H9 (cell line): ENCODE measurements around the gene AFAP1L1. TPM values are rescaled to one million over a fixed set of nuclear protein-coding genes. Genes with fewer than 3 reads are reported as not detected.

Experiments
- DNase-seq: peaks from one replicate; pipeline ENCODE4 v3.0.0-alpha.2; 2017
- H2AFZ ChIP-seq: one replicate; pipeline ENCODE4 v1.6.1; 2013; ENCODE audit warnings: mild to moderate bottlenecking, low read length, control low read depth, moderate library complexity
- H2AK5ac ChIP-seq: 2 replicates; pipeline ENCODE4 v1.6.1; 2013; ENCODE audit warnings: low read length, control low read depth, mixed read lengths; ENCODE audit not compliant: insufficient read length
- H2BK120ac ChIP-seq: one replicate; pipeline ENCODE4 v1.6.1; 2013; ENCODE audit warnings: low read depth, mild to moderate bottlenecking, low read length, control low read depth, inconsistent platforms; ENCODE audit not compliant: poor library complexity, severe bottlenecking
- H2BK12ac ChIP-seq: 2 replicates; pipeline ENCODE4 v1.6.1; 2013; ENCODE audit warnings: low read length, control low read depth, mixed read lengths, low read depth; ENCODE audit not compliant: insufficient read length
- H2BK15ac ChIP-seq: 2 replicates; pipeline ENCODE4 v1.6.1; 2013; ENCODE audit warnings: low read depth, low read length, control low read depth
- H2BK20ac ChIP-seq: one replicate; pipeline ENCODE4 v1.6.1; 2013; ENCODE audit warnings: low read depth, mild to moderate bottlenecking, low read length, control low read depth, inconsistent platforms; ENCODE audit not compliant: poor library complexity, severe bottlenecking
- H2BK5ac ChIP-seq: 2 replicates; pipeline ENCODE4 v1.6.1; 2013; ENCODE audit warnings: low read length, control low read depth, mixed read lengths; ENCODE audit not compliant: insufficient read length
- H3K14ac ChIP-seq: 2 replicates; pipeline ENCODE4 v1.6.1; 2013; ENCODE audit warnings: low read length, control low read depth; ENCODE audit not compliant: insufficient read depth
- H3K18ac ChIP-seq: 2 replicates; pipeline ENCODE4 v1.6.1; 2013; ENCODE audit warnings: low read depth, mild to moderate bottlenecking, mixed read lengths, low read length, control low read depth; ENCODE audit not compliant: insufficient read length
- H3K23ac ChIP-seq: 2 replicates; pipeline ENCODE4 v1.6.1; 2013; ENCODE audit warnings: low read length, control low read depth, mixed read lengths, low read depth; ENCODE audit not compliant: insufficient read length
- H3K23me2 ChIP-seq: 2 replicates; pipeline ENCODE4 v1.6.1; 2013; ENCODE audit warnings: low read depth, mild to moderate bottlenecking, mixed read lengths, low read length, control low read depth; ENCODE audit not compliant: insufficient read length, poor library complexity, severe bottlenecking
- H3K27ac ChIP-seq: 2 replicates; pipeline ENCODE4 v1.5.1; 2013; ENCODE audit warnings: low read length, control low read depth, mixed read lengths, low read depth; ENCODE audit not compliant: insufficient read length
- H3K27me3 ChIP-seq: 2 replicates; pipeline ENCODE4 v1.6.1; 2013; ENCODE audit warnings: low read length, control low read depth, inconsistent platforms; ENCODE audit not compliant: insufficient read depth
- H3K4ac ChIP-seq: 2 replicates; pipeline ENCODE4 v1.6.1; 2013; ENCODE audit warnings: low read depth, mild to moderate bottlenecking, control low read depth, inconsistent platforms, low read length, moderate library complexity
- H3K4me1 ChIP-seq: 2 replicates; pipeline ENCODE4 v1.6.1; 2013; ENCODE audit warnings: low read length, control low read depth, inconsistent platforms; ENCODE audit not compliant: insufficient read depth
- H3K4me2 ChIP-seq: 2 replicates; pipeline ENCODE4 v1.6.1; 2013; ENCODE audit warnings: low read length, control low read depth, mixed read lengths; ENCODE audit not compliant: insufficient read length, insufficient read depth
- H3K56ac ChIP-seq: 2 replicates; pipeline ENCODE4 v1.6.1; 2013; ENCODE audit warnings: low read depth, mild to moderate bottlenecking, mixed read lengths, low read length, control low read depth; ENCODE audit not compliant: insufficient read length
- H3K79me1 ChIP-seq: 2 replicates; pipeline ENCODE4 v1.6.1; 2013; ENCODE audit warnings: low read depth, mild to moderate bottlenecking, moderate library complexity, low read length, control low read depth, inconsistent platforms; ENCODE audit not compliant: insufficient read depth, poor library complexity, severe bottlenecking
- H3K79me2 ChIP-seq: 2 replicates; pipeline ENCODE4 v1.6.1; 2013; ENCODE audit warnings: low read length, control low read depth, inconsistent platforms; ENCODE audit not compliant: insufficient read depth
- H3K9ac ChIP-seq: 2 replicates; pipeline ENCODE4 v1.6.1; 2013; ENCODE audit warnings: low read length, control low read depth, mixed read lengths; ENCODE audit not compliant: insufficient read length; ENCODE audit errors: extremely low read depth
- H3K9me3 ChIP-seq: one replicate; pipeline ENCODE4 v1.6.1; 2013; ENCODE audit warnings: low read depth, low read length, inconsistent platforms; ENCODE audit not compliant: control insufficient read depth
- H3T11ph ChIP-seq: one replicate; pipeline ENCODE4 v1.6.1; 2013; ENCODE audit warnings: mild to moderate bottlenecking, low read length, control low read depth, inconsistent platforms
- H4K20me1 ChIP-seq: one replicate; pipeline ENCODE4 v1.6.1; 2013; ENCODE audit not compliant: control insufficient read depth, insufficient read length, insufficient read depth
- H4K5ac ChIP-seq: 2 replicates; pipeline ENCODE4 v1.6.1; 2013; ENCODE audit warnings: low read depth, mild to moderate bottlenecking, mixed read lengths, low read length, control low read depth; ENCODE audit not compliant: insufficient read length
- H4K8ac ChIP-seq: replicated peaks from 2 replicates; pipeline ENCODE4 v1.6.1; 2013; ENCODE audit warnings: low read length, control low read depth, mixed read lengths, low read depth; ENCODE audit not compliant: insufficient read length
- H4K91ac ChIP-seq: 2 replicates; pipeline ENCODE4 v1.6.1; 2013; ENCODE audit warnings: low read depth, mild to moderate bottlenecking, moderate library complexity, mixed read lengths, low read length, control low read depth; ENCODE audit not compliant: insufficient read length
- H3K27ac Mint-ChIP-seq, 3 experiments: 2 replicates in 2 of 3; 3 replicates in 1 of 3; pipeline ENCODE4 v1.8.0; 2020 to 2021; ENCODE audit warnings: mixed read lengths in 3 of 3, mild to moderate bottlenecking in 1 of 3, moderate library complexity in 1 of 3
- H3K27me3 Mint-ChIP-seq: 2 replicates; pipeline ENCODE4 v1.8.0; 2021; ENCODE audit warnings: low read depth, mild to moderate bottlenecking, moderate library complexity, mixed read lengths
- H3K36me3 Mint-ChIP-seq, 3 experiments: 2 replicates in 2 of 3; 3 replicates in 1 of 3; pipeline ENCODE4 v1.8.0; 2020 to 2021; ENCODE audit warnings: low read depth in 3 of 3, mixed read lengths in 3 of 3; ENCODE audit not compliant: insufficient read depth in 1 of 3
- H3K4me1 Mint-ChIP-seq, 2 experiments: 2 replicates each; pipeline ENCODE4 v1.8.0; 2020; ENCODE audit warnings: mixed read lengths in 2 of 2
- H3K4me3 Mint-ChIP-seq, 2 experiments: 2 replicates in 1 of 2; 3 replicates in 1 of 2; pipeline ENCODE4 v1.8.0; 2020 to 2021; ENCODE audit warnings: mild to moderate bottlenecking in 2 of 2, mixed read lengths in 2 of 2, moderate library complexity in 1 of 2
- H3K9me3 Mint-ChIP-seq, 2 experiments: 2 replicates in 1 of 2; 3 replicates in 1 of 2; pipeline ENCODE4 v1.8.0; 2020; ENCODE audit warnings: mild to moderate bottlenecking in 2 of 2, mixed read lengths in 2 of 2, moderate library complexity in 1 of 2
- CTCF ChIP-seq: fragments of 200-600 bp; sonication (generic); conservative IDR thresholded peaks from 3 replicates; pipeline ENCODE4 v1.8.0; 2021; ENCODE audit warnings: antibody characterized with exemption, mild to moderate bottlenecking
- WGBS: extraction: QIAGEN DNeasy Blood & Tissue Kit; methylation state at CpG from one replicate; pipeline ENCODE4 v1.1.7; 2013; ENCODE audit warnings: missing lambda C conversion rate, low lambda C conversion rate, mixed read lengths; ENCODE audit not compliant: insufficient read length; ENCODE audit errors: extremely low coverage; 5-methylcytosine and 5-hydroxymethylcytosine counted together
- total RNA-seq: library from RNA; stranded (reverse); gene quantifications from 2 replicates; pipeline ENCODE4 v1.2.1, GENCODE V29; 2021

The AFAP1L1 gene
- total RNA-seq, 1 experiment from 2014 or later: 1.8 TPM

- no peaks in the 10 kb centered on the region for H3K36me3 Mint-ChIP-seq
- no peaks in the 10 kb centered on the region; the same call in 1 of the 2 replicates for H3K27me3 Mint-ChIP-seq
- 100% methylated on average over 1 of the region's 10 CpGs for WGBS
- H3K56ac ChIP-seq: no peak overlapping the region
- H4K91ac ChIP-seq: no peak overlapping the region
- no peak overlapping the region for H2BK120ac ChIP-seq
- no peak for TF ChIP-seq CTCF
- no peak overlapping the region for H3K18ac ChIP-seq
- no peak overlapping the region for H3K9ac ChIP-seq
- no peak overlapping the region for H3K23ac ChIP-seq
- H4K8ac ChIP-seq: no peak overlapping the region
- no peaks in the 10 kb centered on the region for H3K23me2 ChIP-seq
- no peak overlapping the region for H3K27ac ChIP-seq
- no peaks in the 10 kb centered on the region; the same call in 1 of the 2 replicates for H3K4me1 ChIP-seq
- no peak overlapping the region for H4K5ac ChIP-seq
- H3K27ac Mint-ChIP-seq: no peak overlapping the region
- H3K4me3 Mint-ChIP-seq: no peak overlapping the region; a peak in 1 of 5 replicates
- no peak overlapping the region for H3K4me2 ChIP-seq
- H4K20me1 ChIP-seq: no peaks in the 10 kb centered on the region
- H3K79me2 ChIP-seq: no peaks in the 10 kb centered on the region
- no peaks in the 10 kb centered on the region for H3K9me3 Mint-ChIP-seq
- H3K4ac ChIP-seq: no peak overlapping the region
- H2BK15ac ChIP-seq: no peak overlapping the region
- H2AFZ ChIP-seq: no peak overlapping the region
- no peak overlapping the region for H3T11ph ChIP-seq
- no peaks in the 10 kb centered on the region for H3K79me1 ChIP-seq
- H2BK12ac ChIP-seq: no peak overlapping the region
- H2AK5ac ChIP-seq: no peak overlapping the region
- H2BK5ac ChIP-seq: no peak overlapping the region
- DNase-seq: no peak
- no peaks in the 10 kb centered on the region for H3K27me3 ChIP-seq
- no peaks in the 10 kb centered on the region for H3K9me3 ChIP-seq
- peaks cover 12 to 15% of the 10 kb centered on the region in 2 experiments for H3K4me1 Mint-ChIP-seq
- H2BK20ac ChIP-seq: no peak overlapping the region
- H3K14ac ChIP-seq: no peak overlapping the region; the same call in 1 of the 2 replicates
Measured at GRCh38 chr5:149294872-149295829, 23.5 kb downstream of the AFAP1L1 start.
